Endothelial cell of umbilical vein (primary cell): ENCODE measurements around the gene ALB. TPM values are rescaled to one million over a fixed set of nuclear protein-coding genes. Genes with fewer than 3 reads are reported as not detected.

ENCODE experiments used
- BruUV-seq: library from RNA; stranded (reverse); fragments of 400-500 nt; replicated peaks from 2 replicates; lab custom pipeline; 2021; lab: Mats Ljungman, UMichigan
- CTCF ChIA-PET: fragments of 300-600, 350-600 bp; sonication (Branson Sonifier 250); formaldehyde crosslinking; loops from one replicate; lab custom pipeline; 2021; ENCODE audit warnings: antibody characterized with exemption, inconsistent platforms; lab: Charles Lee
- POLR2A ChIA-PET: fragments of 300-600, 350-600 bp; sonication (Branson Sonifier 250); formaldehyde crosslinking; loops from one replicate; lab custom pipeline; 2021; ENCODE audit warnings: antibody characterized with exemption, inconsistent platforms; lab: Charles Lee
- DNase-seq: peaks from one replicate; pipeline ENCODE4 v3.0.0-alpha.2; 2011; ENCODE audit warnings: low read depth, low spot score
- FAIRE-seq: peaks from 2 replicates; lab custom pipeline; 2011; peaks lifted over from hg19 to GRCh38; lab: Jason Lieb, UNC
- H2AFZ ChIP-seq: 2 replicates; pipeline ENCODE4 v1.6.0; 2012; ENCODE audit warnings: low read depth, low read length, control low read depth, inconsistent platforms
- H3K27ac ChIP-seq: 2 replicates; pipeline ENCODE4 v1.5.1; 2011; ENCODE audit warnings: low read depth, mild to moderate bottlenecking, control low read depth, low read length, moderate library complexity; ENCODE audit not compliant: insufficient read depth
- H3K27me3 ChIP-seq, 2 experiments: 2 replicates each; pipeline versions ENCODE4 v1.6.0 to v1.6.1; 2011; ENCODE audit warnings: low read length in 2 of 2, mixed read lengths in 1 of 2; ENCODE audit not compliant: control insufficient read depth in 2 of 2, insufficient read depth in 2 of 2
- H3K36me3 ChIP-seq, 2 experiments: 2 replicates in 1 of 2; 3 replicates in 1 of 2; pipeline ENCODE4 v1.5.1; 2011; ENCODE audit warnings: low read length in 2 of 2, mild to moderate bottlenecking in 1 of 2, moderate library complexity in 1 of 2; ENCODE audit not compliant: control insufficient read depth in 2 of 2, insufficient read depth in 2 of 2; ENCODE audit errors: extremely low read depth in 1 of 2
- H3K4me1 ChIP-seq: 3 replicates; pipeline ENCODE4 v1.5.1; 2011; ENCODE audit warnings: mild to moderate bottlenecking, low read length; ENCODE audit not compliant: control insufficient read depth, insufficient read depth; ENCODE audit errors: extremely low read depth
- H3K4me2 ChIP-seq: 2 replicates; pipeline ENCODE4 v1.6.1; 2011; ENCODE audit warnings: low read length, control low read depth, mixed read lengths; ENCODE audit not compliant: insufficient read depth
- H3K4me3 ChIP-seq, 3 experiments: fragments of 200-600 bp in 1 of 3; sonication (generic), shearing (Covaris generic) in 1 of 3; replicated peaks in 1 of 3; 2 replicates each; pipeline ENCODE4 v1.5.1; 2011 to 2016; ENCODE audit warnings: control low read depth in 3 of 3, low read length in 3 of 3, mild to moderate bottlenecking in 2 of 3, inconsistent platforms in 1 of 3, low read depth in 1 of 3, moderate library complexity in 1 of 3; ENCODE audit not compliant: insufficient read depth in 1 of 3
- H3K79me2 ChIP-seq: 2 replicates; pipeline ENCODE4 v1.6.0; 2012; ENCODE audit warnings: low read length, inconsistent platforms; ENCODE audit not compliant: control insufficient read depth, insufficient read depth
- H3K9ac ChIP-seq: replicated peaks from 2 replicates; pipeline ENCODE3; 2011; ENCODE audit warnings: low read length, control low read depth; ENCODE audit not compliant: insufficient read depth; ENCODE audit errors: extremely low read depth
- H3K9me1 ChIP-seq: replicated peaks from 3 replicates; pipeline ENCODE4 v1.6.0; 2011; ENCODE audit warnings: mild to moderate bottlenecking, low read length; ENCODE audit not compliant: control insufficient read depth, insufficient read depth; ENCODE audit errors: extremely low read depth
- H3K9me3 ChIP-seq: replicated peaks from 2 replicates; pipeline ENCODE4 v1.5.1; 2012; ENCODE audit warnings: low read length, inconsistent platforms; ENCODE audit not compliant: control insufficient read depth, insufficient read depth
- H4K20me1 ChIP-seq: replicated peaks from 2 replicates; pipeline ENCODE3; 2011; ENCODE audit warnings: mild to moderate bottlenecking, low read length; ENCODE audit not compliant: control insufficient read depth, insufficient read depth; ENCODE audit errors: extremely low read depth
- EZH2 ChIP-seq: IDR thresholded peaks from 2 replicates; pipeline ENCODE4 v1.6.1; 2012; ENCODE audit warnings: borderline replicate concordance, low read depth, mild to moderate bottlenecking, moderate library complexity, low read length, inconsistent platforms; ENCODE audit not compliant: severe bottlenecking
- FOS ChIP-seq: IDR thresholded peaks from 2 replicates; pipeline ENCODE4 v1.6.1; 2011; ENCODE audit warnings: mild to moderate bottlenecking, low read length, moderate library complexity, borderline replicate concordance; ENCODE audit not compliant: insufficient read depth
- GATA2 ChIP-seq: IDR thresholded peaks from 2 replicates; pipeline ENCODE4 v1.7.0; 2011; ENCODE audit warnings: low read depth, mild to moderate bottlenecking, moderate library complexity, mixed read lengths, low read length; ENCODE audit not compliant: insufficient read length, insufficient read depth
- JUN ChIP-seq: IDR thresholded peaks from 2 replicates; pipeline ENCODE4 v1.6.1; 2011; ENCODE audit warnings: borderline replicate concordance, low read depth; ENCODE audit not compliant: insufficient read length, insufficient read depth
- MYC ChIP-seq: IDR thresholded peaks from one replicate; pipeline ENCODE4 v1.6.1; 2011; ENCODE audit warnings: mild to moderate bottlenecking, low read depth, low read length
- POLR2A ChIP-seq: IDR thresholded peaks from 2 replicates; pipeline ENCODE4 v1.6.1; 2012; ENCODE audit warnings: low read depth, mild to moderate bottlenecking, control low read depth, low read length
- POLR2AphosphoS5 ChIP-seq: IDR thresholded peaks from 2 replicates; pipeline ENCODE4 v1.6.1; 2012; ENCODE audit warnings: low read depth, mild to moderate bottlenecking, control low read depth, low read length, moderate library complexity; ENCODE audit not compliant: insufficient read depth
- dilution Hi-C: fragments of 300-500 bp; cut with MboI; formaldehyde crosslinking; loops from one replicate; pipeline ENCODE4 v1.15.0; 2019; ENCODE audit warnings: low sequenced_read_pairs; ENCODE audit not compliant: extremely low pct_ligation_motif_present
- intact Hi-C: fragments of 100-400 bp; cut with micrococcal nuclease; formaldehyde crosslinking; loops from one replicate; pipeline ENCODE4 v1.10.0; 2022
- polyA plus RNA-seq, 4 experiments: library from polyadenylated mRNA; depleted of rRNA in 3 of 4; stranded (reverse) in 3 of 4; unstranded in 1 of 4; fragments of >200 nt; gene quantifications; 2 replicates each; pipeline versions ENCODE4 v1.2.1 to v1.2.3, GENCODE V29; 2011 to 2012; ENCODE audit warnings: missing spikeins in 1 of 4
- total RNA-seq: library from RNA; stranded (reverse); gene quantifications from 2 replicates; pipeline ENCODE4 v1.2.3, GENCODE V29; 2021
- TF ChIP-seq, protein P1 (sequence below): IDR thresholded peaks from 2 replicates; pipeline ENCODE4 v1.6.1; 2011; ENCODE audit not compliant: insufficient read depth, insufficient read length
- TF ChIP-seq, protein P2 (sequence below), 2 donors: IDR thresholded peaks; 1 replicate in 1 of 2; 2 replicates in 1 of 2; pipeline ENCODE4 v1.5.1; 2011; ENCODE audit warnings: low read length in 2 of 2, mild to moderate bottlenecking in 2 of 2, moderate library complexity in 2 of 2, control low read depth in 1 of 2, inconsistent platforms in 1 of 2, low read depth in 1 of 2; ENCODE audit not compliant: insufficient read depth in 1 of 2; ENCODE audit errors: extremely low read depth in 1 of 2

ALB gene
- total and polyA plus RNA-seq, 2 donors (not counting 3 experiments of a cell fraction or from before 2014, with no cell fraction given): not detected

DNA sequence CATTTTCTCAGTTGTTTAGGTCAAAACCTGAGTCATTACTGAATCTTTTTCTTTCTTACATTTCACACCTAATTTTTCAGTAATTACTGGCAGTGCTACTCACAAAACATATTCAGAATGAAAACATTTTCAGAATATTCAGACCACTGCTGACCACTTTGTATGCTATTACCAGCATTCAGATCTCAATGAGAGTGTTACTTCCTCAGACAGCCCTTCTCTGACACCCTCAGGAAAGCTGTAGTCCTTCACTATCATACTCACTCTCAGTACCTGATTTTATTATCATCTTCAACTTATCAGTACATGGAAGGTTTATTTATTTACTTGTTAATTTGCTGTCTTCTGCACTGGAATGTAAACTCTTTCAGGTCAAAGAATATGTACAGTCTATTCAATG is 12.3 kb upstream of the ALB start:
- BruUV-seq: no TSS peak
- Histone ChIP-seq H2AFZ (no peak overlapping the region), H3K9ac (no peak overlapping the region), H3K36me3 (no peaks in the 10 kb centered on the region), H3K27ac (no peak overlapping the region), H3K4me1 (no peaks in the 10 kb centered on the region), H3K9me1 (no peaks in the 10 kb centered on the region), H3K4me3 (no peak overlapping the region), H3K79me2 (no peaks in the 10 kb centered on the region), H3K4me2 (no peak overlapping the region), H3K27me3 (no peaks in the 10 kb centered on the region), H4K20me1 (no peaks in the 10 kb centered on the region), H3K9me3 (no peaks in the 10 kb centered on the region)
- intact Hi-C loops: no loop called here
- POLR2A ChIA-PET: no interaction called here
- DNase-seq (no peak), FAIRE-seq (no peak)
- dilution Hi-C loops: no loop called here
- CTCF ChIA-PET: no interaction called here
- TF ChIP-seq, protein P1, sequence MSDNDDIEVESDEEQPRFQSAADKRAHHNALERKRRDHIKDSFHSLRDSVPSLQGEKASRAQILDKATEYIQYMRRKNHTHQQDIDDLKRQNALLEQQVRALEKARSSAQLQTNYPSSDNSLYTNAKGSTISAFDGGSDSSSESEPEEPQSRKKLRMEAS: no peak
- TF ChIP-seq FOS (no peak), POLR2A (no peak), GATA2 (no peak), EZH2 (no peak), JUN (no peak), MYC (no peak), POLR2AphosphoS5 (no peak)
- TF ChIP-seq, protein P2, sequence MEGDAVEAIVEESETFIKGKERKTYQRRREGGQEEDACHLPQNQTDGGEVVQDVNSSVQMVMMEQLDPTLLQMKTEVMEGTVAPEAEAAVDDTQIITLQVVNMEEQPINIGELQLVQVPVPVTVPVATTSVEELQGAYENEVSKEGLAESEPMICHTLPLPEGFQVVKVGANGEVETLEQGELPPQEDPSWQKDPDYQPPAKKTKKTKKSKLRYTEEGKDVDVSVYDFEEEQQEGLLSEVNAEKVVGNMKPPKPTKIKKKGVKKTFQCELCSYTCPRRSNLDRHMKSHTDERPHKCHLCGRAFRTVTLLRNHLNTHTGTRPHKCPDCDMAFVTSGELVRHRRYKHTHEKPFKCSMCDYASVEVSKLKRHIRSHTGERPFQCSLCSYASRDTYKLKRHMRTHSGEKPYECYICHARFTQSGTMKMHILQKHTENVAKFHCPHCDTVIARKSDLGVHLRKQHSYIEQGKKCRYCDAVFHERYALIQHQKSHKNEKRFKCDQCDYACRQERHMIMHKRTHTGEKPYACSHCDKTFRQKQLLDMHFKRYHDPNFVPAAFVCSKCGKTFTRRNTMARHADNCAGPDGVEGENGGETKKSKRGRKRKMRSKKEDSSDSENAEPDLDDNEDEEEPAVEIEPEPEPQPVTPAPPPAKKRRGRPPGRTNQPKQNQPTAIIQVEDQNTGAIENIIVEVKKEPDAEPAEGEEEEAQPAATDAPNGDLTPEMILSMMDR (IDR thresholded peaks at IDR 0.05; ENCODE audit: extremely low read depth in 1 of 2, insufficient read depth in 1 of 2, low read depth in 1 of 2, low read length in 2 of 2): no peak
